Trophoblast cell (in vitro differentiated cells and primary cell): ENCODE results near the gene NLRP3.
A peak's percentile ranks its signal among the peaks of the same experiment; 100 is the strongest.

Experiments
- DNase-seq, 2 donors: peaks; one replicate each; pipeline ENCODE4 v3.0.0-alpha.2; 2016
- H2AFZ ChIP-seq: 2 replicates; pipeline ENCODE4 v1.6.1; 2013; ENCODE audit warnings: low read length, moderate library complexity, mild to moderate bottlenecking; ENCODE audit not compliant: insufficient read depth, poor library complexity
- H2AK5ac ChIP-seq: 2 replicates; pipeline ENCODE4 v1.6.1; 2013; ENCODE audit warnings: mild to moderate bottlenecking, low read length
- H2BK120ac ChIP-seq: 2 replicates; pipeline ENCODE4 v1.6.1; 2013; ENCODE audit warnings: low read length, mild to moderate bottlenecking, moderate library complexity; ENCODE audit not compliant: insufficient read depth, poor library complexity
- H2BK12ac ChIP-seq: 2 replicates; pipeline ENCODE4 v1.6.1; 2013; ENCODE audit warnings: mild to moderate bottlenecking, low read length, moderate library complexity
- H2BK5ac ChIP-seq: 2 replicates; pipeline ENCODE4 v1.6.1; 2013; ENCODE audit warnings: low read length, low read depth, moderate library complexity, mild to moderate bottlenecking; ENCODE audit not compliant: poor library complexity
- H3K14ac ChIP-seq: 2 replicates; pipeline ENCODE4 v1.6.1; 2013; ENCODE audit warnings: mild to moderate bottlenecking, low read length
- H3K18ac ChIP-seq: 2 replicates; pipeline ENCODE4 v1.6.1; 2013; ENCODE audit warnings: mild to moderate bottlenecking, low read length
- H3K23ac ChIP-seq: 2 replicates; pipeline ENCODE4 v1.6.1; 2013; ENCODE audit warnings: low read length
- H3K27ac ChIP-seq: 2 replicates; pipeline ENCODE4 v1.5.1; 2013; ENCODE audit warnings: low read depth, mild to moderate bottlenecking, inconsistent platforms, low read length, moderate library complexity
- H3K27me3 ChIP-seq: 2 replicates; pipeline ENCODE4 v1.6.1; 2013; ENCODE audit warnings: inconsistent platforms, mild to moderate bottlenecking, low read length, moderate library complexity; ENCODE audit not compliant: insufficient read depth
- H3K36me3 ChIP-seq, 2 experiments: 1 replicate in 1 of 2; 2 replicates in 1 of 2; pipeline ENCODE4 v1.6.1; 2013; ENCODE audit warnings: low read length in 2 of 2, mild to moderate bottlenecking in 2 of 2, moderate library complexity in 1 of 2; ENCODE audit not compliant: insufficient read depth in 2 of 2, control insufficient read depth in 1 of 2
- H3K4ac ChIP-seq: 2 replicates; pipeline ENCODE4 v1.6.1; 2013; ENCODE audit warnings: low read depth, mild to moderate bottlenecking, low read length, moderate library complexity
- H3K4me1 ChIP-seq, 2 experiments: 1 replicate in 1 of 2; 2 replicates in 1 of 2; pipeline ENCODE4 v1.6.1; 2013; ENCODE audit warnings: low read length in 2 of 2, mild to moderate bottlenecking in 2 of 2, moderate library complexity in 1 of 2; ENCODE audit not compliant: insufficient read depth in 2 of 2, control insufficient read depth in 1 of 2
- H3K4me2 ChIP-seq: 2 replicates; pipeline ENCODE4 v1.6.1; 2013; ENCODE audit warnings: inconsistent platforms, mild to moderate bottlenecking, low read length, moderate library complexity
- H3K4me3 ChIP-seq: 2 replicates; pipeline ENCODE4 v1.5.1; 2013; ENCODE audit warnings: mild to moderate bottlenecking, low read depth, low read length, inconsistent platforms
- H3K79me1 ChIP-seq: one replicate; pipeline ENCODE4 v1.6.1; 2013; ENCODE audit warnings: low read length
- H3K79me2 ChIP-seq: 2 replicates; pipeline ENCODE4 v1.6.1; 2013; ENCODE audit warnings: low read length, mild to moderate bottlenecking; ENCODE audit not compliant: control insufficient read depth, insufficient read depth, poor library complexity
- H3K9ac ChIP-seq: 2 replicates; pipeline ENCODE4 v1.6.1; 2013; ENCODE audit warnings: mild to moderate bottlenecking, low read length
- H3K9me3 ChIP-seq: 2 replicates; pipeline ENCODE4 v1.6.1; 2013; ENCODE audit warnings: low read depth, mild to moderate bottlenecking, control low read depth, inconsistent platforms, low read length; ENCODE audit not compliant: insufficient read depth
- H4K12ac ChIP-seq: 2 replicates; pipeline ENCODE4 v1.6.1; 2013; ENCODE audit warnings: low read depth, mild to moderate bottlenecking, low read length, moderate library complexity
- H4K8ac ChIP-seq: 2 replicates; pipeline ENCODE4 v1.6.1; 2013; ENCODE audit warnings: low read depth, mild to moderate bottlenecking, low read length, moderate library complexity
- H4K91ac ChIP-seq: one replicate; pipeline ENCODE4 v1.6.1; 2013; ENCODE audit warnings: low read depth, mild to moderate bottlenecking, low read length, moderate library complexity
- WGBS: extraction: QIAGEN DNeasy Blood & Tissue Kit; methylation state at CpG from one replicate; pipeline ENCODE4 v1.1.7; 2013; ENCODE audit warnings: missing lambda C conversion rate; ENCODE audit not compliant: insufficient read length, insufficient coverage; ENCODE audit errors: extremely low coverage; 5-methylcytosine and 5-hydroxymethylcytosine counted together

Gene NLRP3

GRCh38 chr1:247409869-247410544 lies 6.0 kb upstream of the NLRP3 start:
- Histone ChIP-seq H3K36me3 (no peaks in the 10 kb centered on the region), H2BK12ac (no peak overlapping the region), H2BK120ac (no peak overlapping the region), H3K4me2 (no peak overlapping the region), H3K79me1 (peaks cover 3% of the 10 kb centered on the region), H2AFZ (no peak overlapping the region), H3K9me3 (peaks cover 5% of the 10 kb centered on the region), H4K12ac (no peak overlapping the region), H3K4ac (no peak overlapping the region), H2AK5ac (no peak overlapping the region), H4K91ac (no peak overlapping the region), H3K4me1 (peaks cover 3% of the 10 kb centered on the region in 2 experiments), H3K79me2 (no peaks in the 10 kb centered on the region), H3K27me3 (no peaks in the 10 kb centered on the region), H3K4me3 (no peak overlapping the region), H3K18ac (no peak overlapping the region), H3K23ac (no peak overlapping the region), H2BK5ac (peak overlapping the region; percentile 16), H3K27ac (no peak overlapping the region), H3K9ac (no peak overlapping the region), H3K14ac (no peak overlapping the region), H4K8ac (no peak overlapping the region)
- DNase-seq: peak in 1 of 2 donors; percentile 28
- no CpG with 5 or more reads among the region's 11 CpGs for WGBS

DNA sequence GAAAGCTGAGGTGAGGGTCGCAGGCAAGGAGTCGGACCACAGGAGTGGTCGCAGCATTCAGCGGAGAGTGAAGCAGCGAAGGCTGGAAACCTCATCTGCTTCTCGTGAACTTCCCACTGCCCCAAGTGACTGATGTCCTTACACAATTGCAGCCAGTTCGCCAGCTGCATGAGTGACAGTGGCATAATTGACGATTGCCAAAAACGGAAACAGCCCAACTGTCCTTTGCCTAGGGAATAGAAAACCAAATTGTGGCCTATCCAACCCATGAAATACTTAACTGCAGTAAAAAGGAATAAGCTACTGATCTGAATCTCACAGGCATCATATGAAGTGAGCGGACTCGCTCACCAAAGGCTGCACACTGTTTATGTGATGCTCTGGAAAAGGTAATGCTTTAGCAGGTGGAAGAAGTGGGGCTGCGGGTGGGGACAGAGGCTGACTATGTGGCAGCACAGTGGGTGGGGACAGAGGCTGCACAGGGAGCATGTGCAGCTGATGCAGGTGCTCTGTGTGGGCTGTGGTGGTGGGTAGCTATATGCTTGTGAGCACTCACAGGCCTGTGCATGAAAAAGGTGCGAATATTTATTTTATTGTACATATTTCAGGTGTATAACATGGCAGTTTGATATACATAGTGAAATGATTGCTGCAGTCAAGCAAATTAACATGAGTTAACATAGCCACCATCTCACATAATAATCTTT lies 4.2 kb upstream of the NLRP3 start:
- no peak overlapping the region for H3K27ac ChIP-seq
- H3K18ac ChIP-seq: no peak overlapping the region
- no peak overlapping the region for H2BK120ac ChIP-seq
- no peaks in the 10 kb centered on the region for H3K27me3 ChIP-seq
- no peak overlapping the region for H3K9ac ChIP-seq
- no peaks in the 10 kb centered on the region for H3K9me3 ChIP-seq
- no peak overlapping the region for H3K4me2 ChIP-seq
- no peak overlapping the region for H4K91ac ChIP-seq
- DNase-seq: no peak
- peaks cover 16 to 18% of the 10 kb centered on the region in 2 experiments for H3K4me1 ChIP-seq
- H4K8ac ChIP-seq: no peak overlapping the region
- no peaks in the 10 kb centered on the region for H3K36me3 ChIP-seq
- H2AFZ ChIP-seq: no peak overlapping the region
- no peak overlapping the region for H3K14ac ChIP-seq
- H3K23ac ChIP-seq: no peak overlapping the region
- H3K79me2 ChIP-seq: no peaks in the 10 kb centered on the region
- no peak overlapping the region for H3K4me3 ChIP-seq
- peaks cover 16% of the 10 kb centered on the region for H3K79me1 ChIP-seq
- no peak overlapping the region for H3K4ac ChIP-seq
- no peak overlapping the region for H2BK5ac ChIP-seq
- no peak overlapping the region for H4K12ac ChIP-seq
- H2BK12ac ChIP-seq: no peak overlapping the region
- H2AK5ac ChIP-seq: no peak overlapping the region
- no CpG with 5 or more reads among the region's 13 CpGs for WGBS

DNA sequence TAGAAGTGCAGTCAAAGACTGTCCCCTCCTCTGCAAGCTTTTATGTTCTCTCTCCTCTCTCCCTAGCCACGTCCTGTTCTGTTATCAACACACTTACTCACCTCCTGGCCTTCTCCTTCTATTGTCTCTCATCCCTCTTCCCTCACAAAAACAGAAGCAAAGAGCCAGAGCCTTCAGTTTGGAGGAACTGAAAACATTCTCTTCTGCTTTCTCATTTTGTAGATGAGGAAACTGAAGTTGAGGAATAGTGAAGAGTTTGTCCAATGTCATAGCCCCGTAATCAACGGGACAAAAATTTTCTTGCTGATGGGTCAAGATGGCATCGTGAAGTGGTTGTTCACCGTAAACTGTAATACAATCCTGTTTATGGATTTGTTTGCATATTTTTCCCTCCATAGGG lies 1.9 kb downstream of the NLRP3 start:
- Histone ChIP-seq H4K91ac (no peak overlapping the region), H4K12ac (no peak overlapping the region), H3K79me2 (no peaks in the 10 kb centered on the region), H2BK120ac (no peak overlapping the region), H3K23ac (no peak overlapping the region), H2AK5ac (no peak overlapping the region), H3K4me1 (peaks cover 16 to 18% of the 10 kb centered on the region in 2 experiments), H3K27me3 (no peaks in the 10 kb centered on the region), H3K9me3 (no peaks in the 10 kb centered on the region), H3K9ac (no peak overlapping the region), H3K36me3 (no peaks in the 10 kb centered on the region), H3K14ac (no peak overlapping the region), H2BK5ac (no peak overlapping the region), H4K8ac (no peak overlapping the region), H3K27ac (no peak overlapping the region), H3K4ac (no peak overlapping the region), H2BK12ac (no peak overlapping the region), H3K4me2 (no peak overlapping the region), H3K18ac (no peak overlapping the region), H3K79me1 (peaks cover 16% of the 10 kb centered on the region), H2AFZ (no peak overlapping the region), H3K4me3 (no peak overlapping the region)
- no CpG with 5 or more reads among the region's 5 CpGs for WGBS
- no peak for DNase-seq

- Histone ChIP-seq H2BK5ac (no peak overlapping the region), H3K9ac (no peak overlapping the region), H4K91ac (no peak overlapping the region)
These were observed 3.4 kb downstream of the NLRP3 start for GRCh38 chr1:247419336-247419735.

More at GRCh38 chr1:247419336-247419735, 3.4 kb downstream of the NLRP3 start:
- Histone ChIP-seq H3K9me3 (no peaks in the 10 kb centered on the region), H2AFZ (no peak overlapping the region), H2BK120ac (no peak overlapping the region), H3K4me1 (peaks cover 17 to 21% of the 10 kb centered on the region in 2 experiments), H3K23ac (no peak overlapping the region), H3K27ac (no peak overlapping the region), H2AK5ac (no peak overlapping the region), H3K4ac (no peak overlapping the region), H3K4me3 (no peak overlapping the region), H4K12ac (no peak overlapping the region), H4K8ac (no peak overlapping the region), H3K79me1 (peaks cover 18% of the 10 kb centered on the region), H3K4me2 (no peak overlapping the region), H3K14ac (no peak overlapping the region), H3K18ac (no peak overlapping the region), H2BK12ac (no peak overlapping the region), H3K36me3 (peaks cover 0 to 3% of the 10 kb centered on the region in 2 experiments), H3K27me3 (no peaks in the 10 kb centered on the region), H3K79me2 (no peaks in the 10 kb centered on the region)
- no peak for DNase-seq
- no CpG with 5 or more reads among the region's 9 CpGs for WGBS
